Astrocyte (in vitro differentiated cells and primary cell): ENCODE measurements around the gene RASGRP3. TPM values are rescaled to one million over a fixed set of nuclear protein-coding genes. Genes with fewer than 3 reads are reported as not detected.

Source experiments
- DNase-seq: peaks from one replicate; pipeline ENCODE4 v3.0.0-alpha.2; 2010; ENCODE audit warnings: low read depth
- FAIRE-seq: peaks from 2 replicates; lab custom pipeline; 2011; peaks lifted over from hg19 to GRCh38; lab: Jason Lieb, UNC
- H2AFZ ChIP-seq: 2 replicates; pipeline ENCODE4 v1.6.0; 2012; ENCODE audit warnings: low read depth, low read length, inconsistent platforms
- H3K27ac ChIP-seq: 2 replicates; pipeline ENCODE4 v1.5.1; 2011; ENCODE audit warnings: low read depth, low read length, inconsistent platforms
- H3K27me3 ChIP-seq: 2 replicates; pipeline ENCODE4 v1.6.0; 2011; ENCODE audit warnings: low read length, inconsistent platforms; ENCODE audit not compliant: insufficient read depth
- H3K36me3 ChIP-seq: 2 replicates; pipeline ENCODE4 v1.5.1; 2011; ENCODE audit warnings: low read length, inconsistent platforms; ENCODE audit not compliant: insufficient read depth
- H3K4me1 ChIP-seq: 2 replicates; pipeline ENCODE4 v1.5.1; 2011; ENCODE audit warnings: low read length, inconsistent platforms; ENCODE audit not compliant: insufficient read depth
- H3K4me2 ChIP-seq: 2 replicates; pipeline ENCODE4 v1.6.0; 2012; ENCODE audit warnings: low read length, inconsistent platforms
- H3K4me3 ChIP-seq: 2 replicates; pipeline ENCODE4 v1.5.1; 2011; ENCODE audit warnings: low read depth, mild to moderate bottlenecking, low read length, inconsistent platforms; ENCODE audit not compliant: insufficient read depth
- H3K79me2 ChIP-seq: 2 replicates; pipeline ENCODE4 v1.6.0; 2012; ENCODE audit warnings: mild to moderate bottlenecking, low read length, inconsistent platforms; ENCODE audit not compliant: insufficient read depth
- H3K9ac ChIP-seq: 2 replicates; pipeline ENCODE4 v1.6.0; 2012; ENCODE audit warnings: mild to moderate bottlenecking, low read length, inconsistent platforms
- H3K9me3 ChIP-seq: 2 replicates; pipeline ENCODE4 v1.5.1; 2012; ENCODE audit warnings: low read depth, mild to moderate bottlenecking, low read length, inconsistent platforms; ENCODE audit not compliant: insufficient read depth
- H4K20me1 ChIP-seq: 2 replicates; pipeline ENCODE4 v1.6.0; 2012; ENCODE audit warnings: low read length, inconsistent platforms; ENCODE audit not compliant: insufficient read depth
- H3K27ac Mint-ChIP-seq: one replicate; pipeline ENCODE4 v1.8.0; 2021; ENCODE audit warnings: mild to moderate bottlenecking, mixed read lengths; ENCODE audit not compliant: unreplicated experiment
- H3K27me3 Mint-ChIP-seq: one replicate; pipeline ENCODE4 v1.8.0; 2021; ENCODE audit warnings: low read depth, mixed read lengths; ENCODE audit not compliant: unreplicated experiment
- H3K36me3 Mint-ChIP-seq: one replicate; pipeline ENCODE4 v1.8.0; 2021; ENCODE audit warnings: low read depth, mixed read lengths; ENCODE audit not compliant: unreplicated experiment
- H3K4me1 Mint-ChIP-seq: one replicate; pipeline ENCODE4 v1.8.0; 2021; ENCODE audit warnings: low read depth, mixed read lengths; ENCODE audit not compliant: unreplicated experiment
- H3K4me3 Mint-ChIP-seq: one replicate; pipeline ENCODE4 v1.8.0; 2021; ENCODE audit warnings: mild to moderate bottlenecking, moderate library complexity, mixed read lengths; ENCODE audit not compliant: unreplicated experiment
- H3K9me3 Mint-ChIP-seq: one replicate; pipeline ENCODE4 v1.8.0; 2021; ENCODE audit warnings: mild to moderate bottlenecking, mixed read lengths; ENCODE audit not compliant: unreplicated experiment
- CTCF ChIP-seq: IDR thresholded peaks from 2 replicates; pipeline ENCODE4 v1.5.1; 2011; ENCODE audit warnings: low read depth, mild to moderate bottlenecking, inconsistent platforms, low read length, moderate library complexity; ENCODE audit not compliant: insufficient read depth
- EZH2 ChIP-seq: IDR thresholded peaks from 2 replicates; pipeline ENCODE4 v1.6.1; 2012; ENCODE audit warnings: mild to moderate bottlenecking, low read length, inconsistent platforms; ENCODE audit not compliant: insufficient read depth
- total RNA-seq: library from RNA; stranded (reverse); gene quantifications from 2 replicates; pipeline ENCODE4 v1.2.1, GENCODE V29; 2021

The RASGRP3 gene
- total RNA-seq, 1 donor from 2014 or later, result 2.8 TPM

- no peak overlapping the region for H3K27ac ChIP-seq
- no peaks in the 10 kb centered on the region for H3K36me3 Mint-ChIP-seq
- H3K4me3 Mint-ChIP-seq, result no peak overlapping the region
- DNase-seq (no peak), FAIRE-seq (no peak)
- H3K27ac Mint-ChIP-seq, result no peak overlapping the region
- peaks cover 7% of the 10 kb centered on the region for H3K4me1 Mint-ChIP-seq
- no peaks in the 10 kb centered on the region for H3K79me2 ChIP-seq
- H3K9me3 ChIP-seq, result no peaks in the 10 kb centered on the region
- no peak overlapping the region for H2AFZ ChIP-seq
- H3K27me3 ChIP-seq, result peaks cover 3% of the 10 kb centered on the region
- H3K27me3 Mint-ChIP-seq, result no peaks in the 10 kb centered on the region
- H3K9ac ChIP-seq, result no peak overlapping the region
- no peaks in the 10 kb centered on the region for H3K36me3 ChIP-seq
- no peaks in the 10 kb centered on the region for H4K20me1 ChIP-seq
- H3K4me2 ChIP-seq, result no peak overlapping the region
- no peaks in the 10 kb centered on the region for H3K4me1 ChIP-seq
- no peak overlapping the region for H3K4me3 ChIP-seq
- no peak for TF ChIP-seq CTCF
- no peak for TF ChIP-seq EZH2
- peaks cover 1% of the 10 kb centered on the region for H3K9me3 Mint-ChIP-seq
Observed at GRCh38 chr2:33491441-33492084, 15.1 kb downstream of the RASGRP3 start.

- H3K4me3 Mint-ChIP-seq, result no peak overlapping the region
- Histone ChIP-seq H3K79me2 (no peaks in the 10 kb centered on the region), H3K9ac (no peak overlapping the region), H4K20me1 (no peaks in the 10 kb centered on the region), H3K36me3 (no peaks in the 10 kb centered on the region), H3K27me3 (peaks cover 3% of the 10 kb centered on the region), H3K27ac (no peak overlapping the region), H3K4me3 (no peak overlapping the region), H2AFZ (no peak overlapping the region), H3K9me3 (no peaks in the 10 kb centered on the region), H3K4me1 (no peaks in the 10 kb centered on the region), H3K4me2 (no peak overlapping the region)
- FAIRE-seq, result no peak
- no peaks in the 10 kb centered on the region for H3K27me3 Mint-ChIP-seq
- H3K9me3 Mint-ChIP-seq, result no peaks in the 10 kb centered on the region
- DNase-seq, result no peak
- H3K4me1 Mint-ChIP-seq, result peaks cover 12% of the 10 kb centered on the region
- no peaks in the 10 kb centered on the region for H3K36me3 Mint-ChIP-seq
- no peak for TF ChIP-seq CTCF
- TF ChIP-seq EZH2, result no peak
- no peak overlapping the region for H3K27ac Mint-ChIP-seq
Observed at GRCh38 chr2:33492399-33493134, 16.1 kb downstream of the RASGRP3 start.
